NCI-H2107 (cell line): Measurements from ENCODE around the gene TUBA1B.
A peak's percentile ranks its signal among the peaks of the same experiment; 100 is the strongest.

ENCODE experiments used
- DNase-seq: peaks from one replicate; lab custom pipeline; 2025; lab: John Stamatoyannopoulos, UW

TUBA1B gene

GRCh38 chr12:49089821-49090773, 41.1 kb downstream of the TUBA1B start:
- no peak for DNase-seq

DNA sequence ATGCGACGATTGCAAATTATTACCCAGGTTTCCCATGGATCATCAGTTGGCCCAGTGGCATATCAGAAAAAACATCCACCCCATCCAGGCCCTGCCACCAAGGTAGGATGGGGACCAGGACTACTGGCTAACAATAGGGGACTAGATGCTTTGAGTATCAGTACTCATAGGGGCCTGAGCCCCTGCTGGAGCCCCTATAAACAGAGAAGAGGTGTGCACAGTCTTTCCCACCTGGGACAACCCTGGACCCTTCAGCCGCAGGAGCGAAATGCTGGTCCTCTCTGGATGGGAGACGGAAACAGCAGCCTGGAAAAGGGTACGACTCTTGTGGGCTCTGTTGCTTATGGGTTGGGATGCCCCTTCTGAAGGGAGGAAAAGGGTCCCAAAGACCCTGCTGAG, 42.3 kb downstream of the TUBA1B start:
- DNase-seq, result no peak

- peak; percentile 84 for DNase-seq
Measured at GRCh38 chr12:49088150-49088931, 42.9 kb downstream of the TUBA1B start.

- DNase-seq, result no peak
Measured at GRCh38 chr12:49086116-49086515, 45.1 kb downstream of the TUBA1B start.

- DNase-seq, result no peak
Measured at GRCh38 chr12:49084438-49084837, 46.8 kb downstream of the TUBA1B start.

GRCh38 chr12:49079793-49080192, 51.4 kb downstream of the TUBA1B start:
- no peak for DNase-seq
